Stimulated activated CD8-positive, alpha-beta memory T cell treated with anti-CD3 and anti-CD28 coated beads, Interleukin-12 subunit alpha, Interleukin-12 subunit beta, amount 100 ng/mL, for 1 hour (primary cell): ENCODE measurements around the gene ITGA8.
"Not testable (repeated sequence)": the region's sequence is repeated elsewhere in the genome, so short reads cannot be mapped to it uniquely, and the experiment has no call there.

Source experiments
- DNase-seq: peaks from one replicate; pipeline ENCODE4 v3.0.0-alpha.2; 2020; ENCODE audit warnings: low read depth

ITGA8 gene

DNA sequence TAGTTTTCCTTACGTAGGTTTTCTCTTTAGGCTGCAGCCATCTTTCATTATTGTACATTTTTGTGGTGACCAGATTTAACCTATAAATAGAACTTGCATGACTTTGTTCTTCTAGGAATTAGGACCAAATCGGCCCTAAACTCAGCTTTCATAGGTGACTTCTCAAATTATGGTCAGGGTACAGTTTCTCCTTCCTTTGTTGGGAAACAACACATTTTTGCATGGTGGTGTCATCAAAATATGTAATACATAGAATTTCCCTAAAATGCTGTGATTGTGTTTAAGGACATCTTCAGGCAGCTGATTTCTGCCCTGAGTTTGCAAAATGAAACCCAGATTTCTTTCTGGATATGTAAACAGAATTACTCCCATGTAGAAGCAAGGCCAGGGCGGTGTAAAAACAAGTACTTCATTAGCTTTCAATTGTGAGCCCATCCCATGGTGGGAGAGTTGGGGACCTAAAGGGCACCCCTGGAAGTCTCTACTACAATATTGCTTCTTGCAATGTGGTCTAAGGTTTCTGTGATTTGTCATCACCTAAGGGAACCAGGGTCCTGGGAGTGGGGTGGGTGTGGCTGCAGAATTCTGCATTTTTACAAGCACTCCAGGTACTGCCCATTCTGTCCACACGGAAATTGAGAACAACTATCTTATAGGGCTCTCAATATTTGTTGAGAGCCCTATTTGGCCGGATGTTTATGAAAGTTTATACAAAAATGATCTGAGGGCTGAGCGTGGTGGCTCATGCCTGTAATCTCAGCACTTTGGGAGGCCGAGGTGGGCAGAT lies 227.7 kb downstream of the ITGA8 start:
- no peak for DNase-seq

DNA sequence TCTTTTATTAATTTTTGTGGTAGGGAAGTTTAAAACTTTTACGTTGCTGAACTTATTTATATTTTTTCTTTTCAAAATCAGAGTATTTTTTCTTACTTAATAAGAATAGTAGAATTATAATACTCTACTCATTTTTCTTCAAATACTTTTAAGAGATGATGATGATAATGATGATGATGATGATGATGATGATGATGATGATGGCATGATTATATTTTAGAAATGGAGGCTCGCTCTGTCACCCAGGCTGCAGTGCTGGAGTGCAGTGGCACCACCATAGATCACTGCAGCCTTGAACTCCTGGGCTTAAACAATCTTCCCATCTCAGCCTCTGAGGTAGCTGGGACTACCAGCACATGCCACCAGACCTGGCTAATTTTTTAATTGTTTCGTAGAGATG lies 230.3 kb downstream of the ITGA8 start:
- DNase-seq, result no peak

DNA sequence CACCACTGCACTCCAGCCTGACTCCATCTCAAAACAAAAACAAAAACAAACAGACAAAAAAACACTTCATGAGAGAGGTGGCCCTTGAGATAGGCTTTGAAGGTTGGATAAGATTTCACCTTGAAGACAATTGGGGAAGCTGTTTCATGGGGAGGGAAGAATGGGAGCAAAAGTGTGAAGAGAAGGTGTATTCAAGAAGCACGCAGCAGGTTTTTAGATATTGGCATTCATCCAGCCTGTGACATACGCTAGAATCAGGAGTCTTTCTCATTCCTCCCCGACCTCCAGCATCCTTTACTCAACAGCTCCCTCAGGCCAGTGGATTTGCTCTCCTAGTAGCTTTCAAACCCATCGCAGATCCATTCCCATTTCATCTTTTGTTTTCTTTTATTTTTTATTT lies 232.3 kb downstream of the ITGA8 start:
- no peak for DNase-seq

DNA sequence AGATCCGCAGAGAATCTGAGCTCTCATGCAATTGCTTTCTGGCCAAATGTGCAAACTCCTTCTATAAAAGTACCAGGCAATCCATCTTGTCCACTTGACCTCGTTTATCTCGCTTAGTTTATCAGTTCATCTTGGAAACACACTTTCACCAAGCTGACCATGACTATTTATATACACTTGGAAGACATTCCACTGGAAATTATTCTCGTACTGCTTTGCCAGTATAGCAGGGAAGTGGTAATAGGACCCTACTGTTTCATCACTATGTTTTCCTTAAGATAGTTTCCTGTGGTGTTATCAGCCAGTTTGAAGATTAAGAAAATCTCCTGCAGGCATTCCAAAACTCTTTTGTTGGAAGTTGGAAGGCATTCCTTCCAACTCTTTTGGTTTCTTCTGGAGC lies 233.3 kb downstream of the ITGA8 start:
- DNase-seq, result no peak

DNA sequence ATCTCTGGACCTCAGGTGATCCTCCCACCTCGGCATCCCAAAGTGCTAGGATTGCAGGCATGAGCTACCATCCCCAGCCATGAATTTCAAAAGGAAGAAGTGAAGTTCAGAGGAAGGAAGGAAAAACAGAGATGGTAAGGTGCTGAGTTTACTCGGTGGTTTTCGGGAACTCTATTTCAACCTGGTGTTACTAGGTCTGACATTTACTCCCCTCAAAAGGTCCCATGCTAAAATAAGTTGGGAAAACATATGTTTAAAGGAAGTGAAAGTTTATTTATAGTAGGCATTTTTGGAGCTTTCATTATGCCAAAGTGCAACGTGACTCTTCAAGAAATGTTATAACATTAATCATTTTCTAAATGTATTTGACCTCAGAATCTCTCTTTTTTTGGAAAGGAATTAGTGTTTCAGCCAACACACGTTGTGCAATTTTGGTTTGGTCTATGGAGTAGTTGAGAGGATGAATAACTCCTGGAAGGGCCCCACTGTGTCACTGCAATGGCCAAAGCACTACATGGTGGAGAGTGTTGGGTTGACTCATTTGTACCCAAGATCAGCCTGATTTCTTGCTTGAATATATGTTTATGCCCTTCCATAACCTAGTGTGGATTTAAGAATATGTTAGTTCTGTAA lies 233.9 kb downstream of the ITGA8 start:
- no peak for DNase-seq

DNA sequence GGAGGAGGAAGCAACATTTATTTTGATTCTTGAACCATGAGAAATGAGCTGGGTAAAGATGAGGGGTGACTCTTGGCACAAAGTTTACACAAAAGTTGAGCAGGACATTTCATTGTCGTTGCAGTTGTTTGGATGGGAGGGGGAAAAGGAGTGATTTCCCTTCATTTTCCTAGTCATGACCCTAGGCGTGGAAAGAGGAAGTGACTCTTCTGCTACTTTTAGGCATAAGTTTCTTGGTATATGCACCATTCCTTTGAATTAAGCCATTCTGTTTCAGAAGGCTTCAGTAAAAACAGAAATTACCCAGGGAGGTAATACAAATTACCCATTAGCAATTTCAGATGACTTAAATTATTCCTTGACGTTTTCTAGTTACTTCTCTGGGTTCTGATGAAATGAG lies 234.7 kb downstream of the ITGA8 start:
- DNase-seq, result no peak

DNA sequence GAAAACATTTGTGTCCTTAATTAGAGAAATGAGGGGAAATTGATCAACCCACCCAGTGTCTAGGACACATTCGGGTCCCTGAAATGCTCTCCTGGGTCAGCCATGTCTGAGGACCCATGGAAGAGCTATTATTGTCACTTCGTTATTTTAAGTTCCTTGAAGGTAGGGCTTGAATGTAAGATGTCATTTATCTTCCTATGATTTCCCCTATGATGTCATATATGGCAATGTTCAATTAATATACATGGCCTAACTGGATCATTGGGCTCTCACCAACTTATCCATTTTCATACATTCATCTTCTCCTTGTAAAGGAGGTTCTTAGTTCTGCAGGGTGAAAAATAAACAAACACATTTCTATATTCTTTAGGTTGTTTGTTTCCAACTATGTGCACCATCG lies 235.6 kb downstream of the ITGA8 start:
- no peak for DNase-seq

DNA sequence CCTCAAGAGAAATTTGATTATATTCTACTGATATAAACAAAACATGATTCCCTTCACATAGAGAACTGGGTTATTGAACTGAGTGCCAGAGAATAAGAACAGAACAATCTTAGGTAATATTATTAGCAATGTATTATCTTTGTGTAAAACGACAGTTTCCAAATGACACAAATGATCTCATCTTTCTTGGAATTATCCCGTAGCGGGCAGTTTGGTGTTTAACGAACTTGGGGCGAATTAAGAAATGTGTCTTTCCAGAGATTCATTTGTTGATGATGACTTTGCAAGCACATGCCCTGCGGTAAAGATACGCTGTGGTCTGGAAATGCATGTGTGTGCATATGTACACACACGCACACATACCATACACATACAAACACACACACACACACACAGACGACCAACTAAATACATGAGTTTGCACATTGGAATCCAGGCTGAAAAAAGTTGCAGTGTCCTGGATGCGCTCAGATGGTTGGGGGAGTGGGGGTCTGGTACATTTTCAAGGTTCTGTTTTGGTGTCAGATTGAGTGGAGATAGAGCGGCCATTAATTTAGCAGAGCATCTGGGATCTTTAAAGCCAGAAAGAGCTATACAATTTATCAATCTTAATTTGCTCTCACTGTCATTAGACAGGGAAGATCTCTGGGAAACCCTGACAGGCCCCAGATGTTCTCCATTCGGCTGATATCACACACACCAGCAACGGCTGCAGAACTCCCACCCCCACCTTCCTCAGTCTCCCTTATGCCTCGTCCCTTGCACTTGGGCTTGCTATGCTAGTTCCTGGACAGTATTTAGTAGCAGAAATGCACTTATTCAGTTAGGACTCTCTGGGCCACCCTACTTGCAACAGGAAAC lies 236.3 kb downstream of the ITGA8 start:
- no peak for DNase-seq

DNA sequence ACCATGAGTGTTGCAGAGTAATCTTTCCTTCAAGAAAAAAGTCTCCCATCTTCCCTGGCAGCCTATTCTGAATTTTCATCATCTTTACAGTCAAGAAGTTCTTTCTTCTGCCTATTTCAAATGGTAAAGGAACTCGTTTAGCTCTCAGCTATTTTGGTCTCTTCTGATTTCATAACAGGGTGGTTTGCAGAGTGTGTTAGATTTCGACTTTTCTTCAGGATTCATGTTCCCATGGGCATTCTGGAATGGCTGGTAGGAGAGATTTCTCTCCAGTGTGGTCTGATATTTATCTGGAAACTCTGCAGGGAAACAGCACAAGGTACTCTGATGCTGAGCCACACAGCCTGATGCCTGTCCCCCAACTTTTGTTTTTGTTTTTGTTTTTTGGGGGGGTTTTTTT lies 237.6 kb downstream of the ITGA8 start:
- no peak for DNase-seq

DNA sequence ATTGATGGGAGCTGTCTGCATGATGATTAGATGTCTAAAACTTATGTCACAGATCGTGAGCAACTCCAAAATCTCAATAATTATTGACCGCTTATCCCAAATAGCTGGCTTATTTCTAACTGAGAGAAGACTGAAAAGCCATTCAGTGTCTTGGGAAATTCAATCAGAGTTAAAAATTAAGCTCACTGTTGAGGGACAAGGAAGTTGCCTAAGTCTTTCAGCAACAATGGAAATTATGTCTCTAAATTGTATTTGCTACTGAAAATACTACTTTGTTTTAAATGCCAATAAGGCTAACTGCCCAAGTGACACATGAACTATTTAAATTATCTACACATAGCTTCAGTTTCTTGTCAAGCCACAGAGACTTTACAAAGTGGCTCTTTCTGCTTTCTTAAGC lies 240.8 kb downstream of the ITGA8 start:
- DNase-seq, result no peak

DNA sequence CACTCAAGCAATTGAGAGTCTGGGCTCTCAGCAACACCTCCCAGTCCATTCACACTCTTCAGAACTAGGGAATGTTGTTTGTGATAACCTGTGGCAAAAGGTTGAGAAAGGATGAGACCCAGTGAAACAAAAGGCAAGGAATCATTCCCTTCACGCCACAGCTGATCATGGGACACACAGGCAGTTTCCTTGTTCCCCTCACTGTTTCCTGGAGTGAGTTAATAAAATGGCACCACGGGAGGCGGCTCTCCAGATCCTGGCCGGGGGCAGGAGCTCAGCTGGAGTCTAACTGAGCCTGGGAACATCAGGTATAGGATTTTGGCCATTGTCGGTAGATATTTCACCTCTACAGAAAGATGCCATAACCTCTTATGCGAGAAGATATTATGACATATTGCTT lies 241.3 kb downstream of the ITGA8 start:
- no peak for DNase-seq

DNA sequence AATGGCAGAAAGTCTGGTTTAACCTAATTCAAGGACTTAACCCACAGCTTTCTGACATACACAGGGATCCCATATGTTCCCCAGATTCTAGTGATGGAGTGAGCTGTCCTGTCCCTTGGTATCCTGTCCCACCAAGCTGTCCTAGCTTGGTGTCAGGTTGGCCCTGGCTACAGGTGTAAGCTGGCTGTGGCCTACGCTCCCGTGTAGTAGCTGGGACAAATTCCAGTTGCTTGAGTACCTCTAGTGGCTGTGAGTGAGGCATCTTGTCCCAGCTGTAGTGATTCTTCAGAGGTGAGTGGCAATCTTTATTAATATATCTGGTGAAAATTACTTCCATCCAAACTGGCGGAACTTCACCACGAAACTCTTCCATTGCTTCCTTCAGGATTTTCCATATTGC lies 243.4 kb downstream of the ITGA8 start:
- no peak for DNase-seq

DNA sequence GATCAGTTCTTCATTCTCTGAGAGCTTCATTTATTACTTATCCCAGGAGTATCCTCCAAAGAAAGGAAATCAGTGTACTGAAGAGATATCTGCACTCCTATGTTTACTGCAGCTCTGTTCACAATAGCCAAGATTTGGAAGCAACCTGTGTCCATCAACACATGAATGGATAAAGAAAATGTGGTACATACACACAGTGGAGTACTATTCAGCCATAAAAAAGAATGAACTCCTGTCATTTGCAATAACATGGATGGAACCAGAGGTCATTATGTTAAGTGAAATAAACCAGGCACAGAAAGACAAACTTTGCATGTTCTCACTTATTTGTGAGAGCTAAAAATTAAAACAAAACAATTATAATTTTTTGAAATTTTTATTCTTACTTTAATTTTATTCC lies 244.3 kb downstream of the ITGA8 start:
- not testable (repeated sequence) for DNase-seq

DNA sequence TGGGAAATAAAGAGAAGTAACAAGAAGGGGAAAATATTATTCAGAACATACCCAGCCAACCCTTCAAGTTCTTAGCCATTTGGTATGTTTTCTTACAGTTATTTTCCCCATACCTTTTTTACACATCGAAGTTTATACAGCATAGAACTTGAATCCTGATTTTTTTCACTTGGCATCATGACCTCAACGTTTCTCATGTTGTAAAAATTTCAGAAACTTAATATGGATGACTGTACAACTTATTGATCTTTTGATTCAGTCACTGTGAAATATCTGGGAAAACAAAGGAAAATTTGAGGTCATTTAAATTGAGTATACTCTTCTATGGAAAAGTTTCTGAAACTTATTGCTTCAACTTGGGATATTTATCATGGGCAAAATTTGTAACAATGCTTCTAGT lies 245.1 kb downstream of the ITGA8 start:
- DNase-seq, result no peak

DNA sequence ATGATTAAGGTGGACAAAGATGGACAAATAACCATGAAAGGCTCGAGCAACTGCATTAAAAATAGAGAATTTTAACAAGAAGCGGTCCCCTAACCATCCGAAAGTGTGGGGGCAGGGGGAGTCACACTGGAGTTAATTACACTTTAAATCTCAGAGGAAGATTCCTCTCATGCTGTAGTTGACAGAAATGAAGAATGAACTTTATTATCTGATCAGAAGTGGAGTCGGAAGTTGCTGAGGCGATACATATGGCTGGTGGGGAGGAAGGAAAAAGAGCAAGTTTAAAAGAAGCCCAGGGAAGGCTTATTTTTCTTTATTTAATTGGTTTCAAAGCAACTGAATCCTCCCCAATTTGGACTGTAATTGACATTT lies 246.3 kb downstream of the ITGA8 start:
- no peak for DNase-seq

DNA sequence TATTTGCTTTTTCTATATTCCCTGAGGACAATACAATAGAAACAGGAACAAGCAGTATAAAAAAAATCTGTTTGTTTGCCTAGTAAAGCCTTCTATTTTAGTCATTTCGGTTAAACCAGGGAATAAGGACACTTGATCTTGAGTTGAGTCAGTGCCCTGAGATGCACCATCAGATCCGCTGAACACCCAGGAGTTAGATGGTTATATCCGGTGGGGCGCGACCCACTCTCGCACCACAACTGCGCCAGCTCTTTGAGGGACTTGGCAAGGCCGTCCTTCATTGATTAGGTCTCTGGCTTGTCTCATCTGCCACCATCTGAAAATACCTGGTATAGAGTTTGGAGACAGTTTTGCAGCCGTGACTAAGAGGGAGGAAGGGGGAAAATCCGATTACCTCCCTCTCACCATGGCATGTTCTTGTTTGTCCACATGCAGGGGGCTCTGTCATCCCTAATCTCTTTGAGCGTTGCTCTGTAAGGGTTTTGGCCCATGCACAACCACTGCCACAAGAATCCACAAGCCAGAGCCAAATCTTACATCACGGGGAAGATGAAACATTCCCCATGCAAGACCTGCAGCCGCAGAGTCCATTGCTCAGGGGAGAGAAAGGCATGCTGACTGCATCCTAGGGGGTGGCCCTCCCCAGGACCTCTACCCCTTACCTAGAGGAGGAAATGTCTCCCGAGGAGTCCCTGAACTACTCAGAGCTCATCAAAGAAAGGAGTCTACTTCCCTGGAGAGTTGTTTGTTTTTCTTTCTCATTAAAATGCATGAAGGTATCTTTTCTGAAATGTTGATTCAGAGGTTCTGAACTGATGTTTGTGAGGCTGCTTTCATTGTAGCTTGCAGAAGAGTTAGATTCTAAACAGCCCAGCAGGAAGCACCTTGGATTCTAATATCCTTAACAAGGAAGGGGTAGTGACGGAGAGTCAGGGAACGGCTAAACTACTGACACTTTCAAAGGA lies 247.0 kb downstream of the ITGA8 start:
- DNase-seq, result no peak

DNA sequence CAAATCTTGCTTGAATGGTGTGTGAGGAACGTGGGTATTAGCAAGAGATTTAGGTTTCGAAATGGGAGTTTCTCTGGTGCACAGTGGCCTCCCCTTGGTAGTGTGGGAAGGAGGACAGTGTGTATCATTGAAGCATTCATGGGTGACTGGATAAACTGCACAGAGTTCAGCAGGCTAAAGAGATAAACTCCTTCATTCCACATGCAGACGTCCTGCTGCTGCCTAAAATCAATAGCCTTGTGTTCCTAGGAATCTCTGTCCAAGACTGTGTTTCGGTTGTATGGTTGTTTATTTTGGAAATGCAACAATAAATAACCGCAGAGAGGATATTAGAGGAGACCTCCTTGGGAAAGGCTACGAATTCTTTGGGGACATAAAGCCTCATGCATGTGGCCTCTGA lies 247.7 kb downstream of the ITGA8 start:
- DNase-seq, result no peak

DNA sequence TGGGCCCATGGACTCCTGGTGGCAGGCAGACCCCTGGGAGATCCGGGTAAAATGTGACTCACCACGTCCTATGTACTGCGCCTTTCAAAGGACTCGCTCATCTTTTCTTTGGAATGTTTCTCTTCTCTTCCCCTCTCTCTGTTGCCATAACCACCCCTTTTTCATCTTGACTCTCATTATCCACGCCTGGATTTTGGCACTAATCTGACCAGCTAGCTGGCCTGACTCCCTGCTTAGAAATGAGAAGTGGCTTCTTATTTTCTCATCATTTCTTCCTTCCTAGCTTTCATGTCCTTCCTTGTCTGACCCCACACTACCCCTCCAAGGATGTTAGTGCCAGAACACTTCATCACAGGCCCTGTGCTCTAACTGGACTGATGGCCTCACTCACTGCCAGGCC lies 250.6 kb downstream of the ITGA8 start:
- no peak for DNase-seq

DNA sequence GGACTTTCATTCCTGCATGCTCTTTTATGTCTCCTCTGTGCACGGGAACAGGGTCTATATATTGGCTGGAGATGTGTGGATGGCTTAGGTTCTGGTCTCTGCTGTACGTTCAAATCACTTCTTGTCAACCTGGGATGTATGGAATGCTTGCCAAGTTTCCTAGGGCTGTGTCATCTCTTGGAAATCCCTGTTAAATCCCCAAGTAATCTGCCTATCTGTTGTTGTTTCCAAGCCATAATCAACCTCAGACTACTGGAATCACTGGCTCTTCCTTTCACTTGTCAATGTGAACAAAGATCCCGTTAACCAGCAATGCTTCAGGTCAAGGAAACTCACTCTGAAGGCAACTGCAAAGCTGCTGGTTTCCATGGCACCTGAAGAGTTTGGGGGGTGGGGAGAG lies 255.3 kb downstream of the ITGA8 start:
- no peak for DNase-seq
